Endodermal cell (in vitro differentiated cells): ENCODE measurements around the gene PCSK4. TPM values are rescaled to one million over a fixed set of nuclear protein-coding genes. Genes with fewer than 3 reads are reported as not detected.

Experiments used
- DNase-seq: peaks from one replicate; pipeline ENCODE4 v3.0.0-alpha.2; 2017
- H3K27ac ChIP-seq: 2 replicates; pipeline ENCODE4 v1.5.1; 2013; ENCODE audit warnings: mild to moderate bottlenecking, low read depth, low read length, moderate library complexity
- H3K27me3 ChIP-seq: 2 replicates; pipeline ENCODE4 v1.6.1; 2013; ENCODE audit warnings: mild to moderate bottlenecking, low read length, moderate library complexity; ENCODE audit not compliant: insufficient read depth, control insufficient read depth, poor library complexity, severe bottlenecking
- H3K36me3 ChIP-seq: 2 replicates; pipeline ENCODE4 v1.7.0; 2013; ENCODE audit warnings: mild to moderate bottlenecking, low read length, moderate library complexity; ENCODE audit not compliant: control insufficient read depth, insufficient read depth
- H3K4me1 ChIP-seq: one replicate; pipeline ENCODE4 v1.7.0; 2013; ENCODE audit warnings: low read length; ENCODE audit not compliant: control insufficient read depth, insufficient read depth
- H3K4me3 ChIP-seq: 2 replicates; pipeline ENCODE4 v1.5.1; 2013; ENCODE audit warnings: mild to moderate bottlenecking, low read length, moderate library complexity
- H3K9ac ChIP-seq: 2 replicates; pipeline ENCODE4 v1.6.1; 2013; ENCODE audit warnings: mild to moderate bottlenecking, low read length, moderate library complexity; ENCODE audit not compliant: poor library complexity, severe bottlenecking; ENCODE audit errors: extremely low read depth
- H3K9me3 ChIP-seq: 2 replicates; pipeline ENCODE4 v1.6.1; 2013; ENCODE audit warnings: mild to moderate bottlenecking, low read length, moderate library complexity; ENCODE audit not compliant: control insufficient read depth
- H3K27ac Mint-ChIP-seq: 2 replicates; pipeline ENCODE4 v1.8.0; 2020; ENCODE audit warnings: mixed read lengths
- H3K27me3 Mint-ChIP-seq: 2 replicates; pipeline ENCODE4 v1.8.0; 2021; ENCODE audit warnings: mild to moderate bottlenecking, mixed read lengths; ENCODE audit not compliant: insufficient read depth
- H3K36me3 Mint-ChIP-seq: 2 replicates; pipeline ENCODE4 v1.8.0; 2020; ENCODE audit warnings: low read depth, mixed read lengths
- H3K4me1 Mint-ChIP-seq: 2 replicates; pipeline ENCODE4 v1.8.0; 2020; ENCODE audit warnings: mixed read lengths
- H3K4me3 Mint-ChIP-seq: 2 replicates; pipeline ENCODE4 v1.8.0; 2020; ENCODE audit warnings: mild to moderate bottlenecking, moderate library complexity, mixed read lengths
- H3K9me3 Mint-ChIP-seq: 2 replicates; pipeline ENCODE4 v1.8.0; 2020; ENCODE audit warnings: mild to moderate bottlenecking, mixed read lengths
- CTCF ChIP-seq: fragments of 200-600 bp; sonication (generic); conservative IDR thresholded peaks from 2 replicates; pipeline ENCODE4 v1.5.0; 2021; ENCODE audit warnings: antibody characterized with exemption, mild to moderate bottlenecking
- WGBS, 2 experiments: methylation state at CpG; one replicate each; pipeline versions ENCODE4 v1.1.5 to v1.1.7; 2013; ENCODE audit warnings: missing lambda C conversion rate in 2 of 2, mixed read lengths in 1 of 2; ENCODE audit not compliant: insufficient coverage in 1 of 2, insufficient read length in 1 of 2; 5-methylcytosine and 5-hydroxymethylcytosine counted together
- total RNA-seq, 2 donors: library from RNA; stranded (reverse); fragmentation: NEBNext Ultra II Directional in 1 of 2; extraction: Animal tissue kit (Norgen Biotek cat#: 25700) in 1 of 2; gene quantifications; 2 replicates in 1 of 2; 3 replicates in 1 of 2; pipeline ENCODE4 v1.2.1, GENCODE V29; 2021

PCSK4 gene
- total RNA-seq, 2 donors from 2014 or later: 25.2 to 31.6 TPM

- no peak overlapping the region for H3K9ac ChIP-seq
- WGBS, 2 experiments: 83 to 86% methylated on average over 3 to 4 of the region's 4 CpGs
- no peak overlapping the region for H3K27ac ChIP-seq
These were observed 28.3 kb upstream of the PCSK4 start for GRCh38 chr19:1518471-1518870.

GRCh38 chr19:1516395-1516753 lies 26.2 kb upstream of the PCSK4 start:
- no peak overlapping the region for H3K4me3 Mint-ChIP-seq
- no peak overlapping the region for H3K4me3 ChIP-seq
- H3K27ac Mint-ChIP-seq: no peak overlapping the region
- no peak for DNase-seq
- peaks cover 59% of the 10 kb centered on the region for H3K27me3 Mint-ChIP-seq
- peaks cover 3% of the 10 kb centered on the region for H3K9me3 Mint-ChIP-seq
- no peak overlapping the region for H3K9ac ChIP-seq
- no peaks in the 10 kb centered on the region for H3K36me3 ChIP-seq
- H3K9me3 ChIP-seq: no peaks in the 10 kb centered on the region
- no peak overlapping the region for H3K27ac ChIP-seq
- no peaks in the 10 kb centered on the region for H3K4me1 ChIP-seq
- peaks cover 39% of the 10 kb centered on the region for H3K27me3 ChIP-seq
- TF ChIP-seq CTCF: no peak
- 82 to 84% methylated on average over 7 to 8 of the region's 8 CpGs for whole genome bisulfite sequencing, 2 experiments
- no peaks in the 10 kb centered on the region for H3K4me1 Mint-ChIP-seq
- H3K36me3 Mint-ChIP-seq: no peaks in the 10 kb centered on the region

More at GRCh38 chr19:1518471-1518870, 28.3 kb upstream of the PCSK4 start:
- no peaks in the 10 kb centered on the region for H3K36me3 ChIP-seq
- no peak overlapping the region for H3K4me3 ChIP-seq
- H3K36me3 Mint-ChIP-seq: no peaks in the 10 kb centered on the region
- H3K4me1 ChIP-seq: no peaks in the 10 kb centered on the region
- H3K4me1 Mint-ChIP-seq: no peaks in the 10 kb centered on the region
- peaks cover 70% of the 10 kb centered on the region for H3K27me3 Mint-ChIP-seq
- H3K27ac Mint-ChIP-seq: no peak overlapping the region
- no peak overlapping the region for H3K4me3 Mint-ChIP-seq
- peaks cover 3% of the 10 kb centered on the region for H3K9me3 Mint-ChIP-seq
- no peak for DNase-seq
- TF ChIP-seq CTCF: no peak
- no peaks in the 10 kb centered on the region for H3K9me3 ChIP-seq
- H3K27me3 ChIP-seq: peaks cover 43% of the 10 kb centered on the region

GRCh38 chr19:1514986-1515721 lies 25.0 kb upstream of the PCSK4 start:
- Mint-ChIP-seq H3K4me3 (no peak overlapping the region), H3K4me1 (no peaks in the 10 kb centered on the region), H3K36me3 (no peaks in the 10 kb centered on the region), H3K27ac (no peak overlapping the region), H3K9me3 (peaks cover 3% of the 10 kb centered on the region), H3K27me3 (peaks cover 60% of the 10 kb centered on the region)
- H3K4me3 ChIP-seq: no peak overlapping the region
- no peak overlapping the region for H3K27ac ChIP-seq
- no peaks in the 10 kb centered on the region for H3K9me3 ChIP-seq
- H3K36me3 ChIP-seq: no peaks in the 10 kb centered on the region
- no peak for TF ChIP-seq CTCF
- peaks cover 6% of the 10 kb centered on the region for H3K4me1 ChIP-seq
- 80 to 83% methylated on average over 7 to 13 of the region's 14 CpGs for WGBS, 2 experiments
- peaks cover 43% of the 10 kb centered on the region for H3K27me3 ChIP-seq
- no peak overlapping the region for H3K9ac ChIP-seq
- DNase-seq: no peak
